Measurements from ENCODE around the gene SCLY.

The SCLY gene

GRCh38 chr2:238141541-238142318 is 80.9 kb downstream of the SCLY start:
- no peak for DNase-seq (ENCODE audit: low spot score)
- no peak for TF ChIP-seq CTCF (IDR thresholded peaks at IDR 0.05; ENCODE audit: extremely low read depth, missing control alignments)

- no peak for TF ChIP-seq CTCF (IDR thresholded peaks at IDR 0.05; ENCODE audit: extremely low read depth, missing control alignments)
- no peak for DNase-seq (ENCODE audit: low spot score)
These were observed 81.8 kb downstream of the SCLY start for GRCh38 chr2:238142382-238143205.

GRCh38 chr2:238143239-238143951 is 82.6 kb downstream of the SCLY start:
- TF ChIP-seq CTCF (IDR thresholded peaks at IDR 0.05; ENCODE audit: extremely low read depth, missing control alignments) = no peak
- no peak for DNase-seq (ENCODE audit: low spot score)

- TF ChIP-seq CTCF (IDR thresholded peaks at IDR 0.05; ENCODE audit: extremely low read depth, missing control alignments) = no peak
- no peak for DNase-seq (ENCODE audit: low spot score)
These were observed 83.5 kb downstream of the SCLY start for GRCh38 chr2:238144262-238144661.

GRCh38 chr2:238145046-238145445 is 84.2 kb downstream of the SCLY start:
- no peak for TF ChIP-seq CTCF (IDR thresholded peaks at IDR 0.05; ENCODE audit: extremely low read depth, missing control alignments)
- no peak for DNase-seq (ENCODE audit: low spot score)

- TF ChIP-seq CTCF (IDR thresholded peaks at IDR 0.05; ENCODE audit: extremely low read depth, missing control alignments) = no peak
These were observed 85.0 kb downstream of the SCLY start for GRCh38 chr2:238145851-238146250.

More at GRCh38 chr2:238145851-238146250, 85.0 kb downstream of the SCLY start:
- DNase-seq (ENCODE audit: low spot score) = no peak
